DMS153 treated with DMSO at 0.1 percent for 48 hours (cell line): Measurements from ENCODE around the gene SKIC8.

Experiments used
- DNase-seq: peaks from one replicate; lab custom pipeline; 2025; ENCODE audit not compliant: unreplicated experiment; lab: John Stamatoyannopoulos, UW

The SKIC8 gene

GRCh38 chr15:78299101-78299930 is at the start of gene SKIC8:
Gene SKIC8, minus strand, starts transcription at chr15:78299609. Its CDS starts 3,923 bp downstream, at chr15:78295686.
- peak; percentile 71 for DNase-seq

DNA sequence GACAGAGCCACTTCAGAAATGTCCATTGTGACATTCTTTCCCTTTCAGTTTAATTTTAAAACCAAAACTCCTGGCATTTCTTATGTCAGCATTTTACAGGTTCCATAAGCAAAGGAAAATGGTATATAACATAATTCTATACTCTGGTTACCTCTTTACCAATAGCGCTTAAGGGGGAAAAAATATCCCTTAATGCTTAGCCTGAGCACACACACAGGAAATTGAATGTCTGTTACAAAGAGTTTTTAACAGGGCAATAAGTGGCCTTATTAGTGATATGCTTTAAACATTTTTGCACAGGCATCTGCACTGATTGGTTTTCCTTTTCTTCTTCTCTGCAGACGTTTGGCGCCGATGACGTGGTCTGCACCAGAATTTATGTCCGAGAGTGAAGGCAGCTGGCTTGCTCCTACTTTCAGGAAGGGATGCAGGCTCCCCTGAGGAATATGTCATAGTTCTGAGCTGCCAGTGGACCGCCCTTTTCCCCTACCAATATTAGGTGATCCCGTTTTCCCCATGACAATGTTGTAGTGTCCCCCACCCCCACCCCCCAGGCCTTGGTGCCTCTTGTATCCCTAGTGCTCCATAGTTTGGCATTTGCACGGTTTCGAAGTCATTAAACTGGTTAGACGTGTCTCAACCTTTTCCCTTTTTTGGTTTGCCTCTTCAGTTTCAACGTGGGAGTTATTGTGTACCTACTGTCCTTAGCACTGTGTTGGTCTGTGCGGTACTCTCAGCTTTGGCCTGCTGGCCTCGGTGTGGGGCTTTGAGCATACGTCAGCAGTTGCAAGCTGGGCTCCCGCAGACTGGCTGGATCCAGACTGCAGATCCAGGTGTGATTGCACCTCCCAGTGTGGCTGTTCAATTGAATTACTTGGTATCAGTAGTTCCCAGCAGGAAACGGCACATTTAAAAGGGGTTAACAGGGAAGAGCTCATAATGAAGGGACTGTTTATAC is 48.5 kb upstream of the SKIC8 start:
- DNase-seq: no peak

GRCh38 chr15:78345396-78346125 is 46.2 kb upstream of the SKIC8 start:
- no peak for DNase-seq

- DNase-seq: no peak
Observed at GRCh38 chr15:78343276-78344060, 44.1 kb upstream of the SKIC8 start.

GRCh38 chr15:78342021-78342420 is 42.6 kb upstream of the SKIC8 start:
- no peak for DNase-seq

DNA sequence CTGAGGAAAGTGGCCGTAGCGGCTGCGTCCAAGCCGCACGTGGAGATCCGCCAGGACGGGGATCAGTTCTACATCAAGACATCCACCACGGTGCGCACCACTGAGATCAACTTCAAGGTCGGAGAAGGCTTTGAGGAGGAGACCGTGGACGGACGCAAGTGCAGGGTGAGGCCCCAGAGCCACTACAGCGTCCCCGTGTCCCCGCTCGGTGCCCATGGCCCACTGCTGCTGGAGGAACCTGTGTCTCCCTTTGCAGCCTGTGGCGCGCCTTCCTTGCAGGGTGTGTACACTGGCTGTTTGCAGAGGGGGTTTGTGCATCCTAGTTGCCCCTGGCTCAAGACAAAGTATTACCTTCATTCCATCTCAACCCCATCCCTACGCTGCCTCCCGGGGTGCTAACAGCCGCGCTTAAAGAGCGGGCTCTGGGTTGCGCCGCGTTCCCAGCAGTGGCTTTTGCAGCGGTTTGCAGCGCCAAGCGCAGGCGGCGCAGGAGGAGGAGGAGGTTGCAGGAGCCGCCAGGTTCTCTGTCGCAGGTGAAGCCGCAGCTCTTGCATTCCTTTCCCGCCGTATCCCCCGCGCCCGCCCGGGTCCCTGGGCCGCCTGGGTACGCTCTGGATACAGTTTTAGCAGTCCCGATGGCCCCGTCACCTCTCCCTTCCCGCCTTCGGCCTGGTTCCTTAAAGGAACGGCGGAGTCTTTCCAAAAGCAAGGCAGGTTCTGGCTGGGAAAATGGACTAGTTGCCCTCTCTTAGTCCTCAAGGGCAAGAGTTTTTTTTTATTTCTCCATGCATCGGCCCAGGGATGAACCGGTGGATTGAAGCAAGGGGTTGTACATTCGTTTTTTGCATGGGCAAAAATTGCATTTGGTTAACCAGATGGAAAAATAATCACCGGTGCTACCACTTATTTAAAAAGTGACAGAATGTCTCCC is 41.9 kb upstream of the SKIC8 start:
- no peak for DNase-seq

- no peak for DNase-seq
Observed at GRCh38 chr15:78340231-78341056, 41.0 kb upstream of the SKIC8 start, which contains the start of gene CRABP1. Gene CRABP1, plus strand, starts transcription at chr15:78340353. Its CDS starts 76 bp downstream, at chr15:78340429.

GRCh38 chr15:78339559-78339958 is 40.1 kb upstream of the SKIC8 start:
- DNase-seq: no peak

- no peak for DNase-seq
Observed at GRCh38 chr15:78338781-78339180, 39.4 kb upstream of the SKIC8 start.

DNA sequence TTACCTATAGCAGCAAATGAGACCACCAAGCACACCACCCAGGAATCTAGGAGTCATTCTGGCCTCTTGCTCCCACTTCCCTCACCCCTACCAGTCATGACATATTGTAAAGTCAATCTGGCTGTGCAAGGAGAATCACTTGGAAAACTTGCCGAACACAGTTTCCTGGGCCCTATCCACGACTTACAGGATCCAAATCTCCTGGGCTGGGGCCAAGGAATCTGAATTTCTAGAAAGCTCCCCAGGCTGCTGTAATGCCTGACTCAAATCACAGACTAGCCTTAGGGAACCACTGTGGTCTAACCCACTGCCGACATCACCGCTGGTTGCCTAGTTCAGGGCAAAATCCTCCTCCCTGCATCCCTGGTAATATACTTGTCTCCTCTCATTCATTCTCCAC is 36.6 kb upstream of the SKIC8 start:
- DNase-seq: no peak

DNA sequence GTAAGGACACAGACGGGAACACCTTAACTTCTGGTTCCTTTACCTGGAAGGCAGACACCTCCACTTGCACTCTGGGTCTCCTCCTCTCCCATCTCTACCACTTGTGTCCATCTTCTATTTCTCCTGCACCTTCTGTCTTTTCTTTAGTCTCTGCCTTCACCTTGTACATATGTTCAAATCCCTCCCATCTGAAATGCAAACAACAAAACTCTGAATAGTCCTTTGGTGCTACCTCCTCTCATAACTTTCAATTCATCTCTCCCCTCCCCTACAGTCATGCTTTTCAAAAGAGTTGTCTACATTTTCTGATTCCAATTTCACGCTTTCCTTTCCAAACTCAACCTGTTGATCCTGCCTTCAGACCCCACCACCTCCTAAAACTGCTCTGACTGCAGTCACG is 35.4 kb upstream of the SKIC8 start:
- DNase-seq: no peak

GRCh38 chr15:78329625-78330024 is 30.2 kb upstream of the SKIC8 start:
- DNase-seq: no peak

- DNase-seq: no peak
Observed at GRCh38 chr15:78327466-78327865, 28.1 kb upstream of the SKIC8 start.

GRCh38 chr15:78325092-78325843 is 25.9 kb upstream of the SKIC8 start:
- no peak for DNase-seq

DNA sequence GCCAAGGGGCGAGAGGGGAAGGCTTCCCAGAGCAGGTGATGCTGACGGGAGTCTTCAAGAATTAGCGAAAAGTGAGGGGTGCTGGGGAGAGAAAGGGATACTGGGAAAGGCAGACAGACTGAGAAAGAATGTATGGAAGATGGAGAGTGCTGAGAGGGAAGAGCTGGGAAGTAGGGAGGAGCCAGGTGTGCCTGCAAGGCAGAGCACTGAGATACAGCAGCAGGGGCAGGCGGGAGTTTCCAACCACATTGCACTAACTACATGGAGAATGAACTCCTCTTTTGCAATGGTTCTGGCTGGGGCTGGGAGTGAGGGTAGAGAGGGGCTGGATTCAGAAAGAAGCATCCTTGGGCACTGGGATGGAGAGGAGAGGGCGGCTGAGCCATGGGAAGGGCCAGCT is 24.7 kb upstream of the SKIC8 start:
- DNase-seq: no peak

GRCh38 chr15:78323693-78324092 is 24.3 kb upstream of the SKIC8 start:
- no peak for DNase-seq

DNA sequence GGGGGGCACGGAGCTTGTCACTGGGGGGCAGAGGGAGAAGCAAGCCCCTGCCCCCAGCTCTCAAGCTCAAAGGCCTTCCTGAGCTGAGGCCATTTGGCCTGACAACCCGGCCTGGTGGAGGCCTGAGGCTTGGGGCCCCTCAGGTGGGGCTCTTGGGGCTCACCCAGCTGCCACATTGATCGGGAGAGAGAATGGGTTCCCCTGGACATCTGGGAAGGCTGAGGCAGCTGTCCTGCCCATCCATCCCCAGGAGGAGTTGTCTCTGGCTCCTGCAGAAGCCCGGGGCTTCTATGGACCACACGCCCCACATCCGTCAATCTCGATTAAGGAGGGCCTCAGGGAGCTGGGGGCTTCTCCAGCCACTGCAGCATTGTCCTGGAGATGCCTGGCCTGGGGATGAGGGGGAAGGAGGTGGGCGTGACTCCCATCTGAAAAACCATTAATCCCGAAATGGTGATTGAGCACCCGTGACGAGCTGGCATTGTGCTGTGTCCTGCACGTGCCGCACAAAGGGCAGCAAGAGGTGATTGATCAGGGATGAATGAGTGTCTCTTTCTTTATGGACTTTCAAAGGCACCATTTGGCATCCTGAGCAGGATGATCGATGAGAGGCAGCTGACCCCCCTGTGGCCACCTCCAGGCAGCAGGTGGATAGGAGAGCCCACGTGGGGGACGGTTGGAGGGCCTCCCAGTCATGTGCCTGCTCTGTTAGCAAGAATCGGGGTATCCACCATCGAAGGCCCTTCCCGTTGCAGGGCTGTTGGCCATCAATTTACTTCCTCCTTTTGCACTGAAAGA is 23.5 kb upstream of the SKIC8 start:
- no peak for DNase-seq
